Measurements from ENCODE around the gene CDKL5.

GRCh38 chrX:18666614-18667013 is 241.2 kb downstream of the CDKL5 start:
- TF ChIP-seq EZH2 (IDR thresholded peaks at IDR 0.05) = no peak
- no peak for TF ChIP-seq POLR2AphosphoS5 (IDR thresholded peaks at IDR 0.05; ENCODE audit: borderline replicate concordance, low read depth, low read length)

All from SK-N-MC (cell line).